Omental fat pad (tissue), 4 donors: Measurements from ENCODE around the gene GOLGA1. TPM values are rescaled to one million over a fixed set of nuclear protein-coding genes. Genes with fewer than 3 reads are reported as not detected.

ENCODE experiments used
- ATAC-seq: fragments of 150-250 bp; one replicate; pipeline ENCODE4 v1.9.1; 2016; ENCODE audit warnings: mild to moderate bottlenecking, moderate library complexity; ENCODE audit not compliant: low FRiP score
- DNase-seq: peaks from one replicate; pipeline ENCODE4 v3.0.0-alpha.2; 2019; ENCODE audit warnings: low spot score
- total RNA-seq, 4 donors: library from RNA; depleted of rRNA; stranded (reverse); fragments of >200 nt; gene quantifications; one replicate each; pipeline ENCODE4 v1.1.0, GENCODE V29; 2016
- TF ChIP-seq, protein P1 (sequence below), 3 donors: fragments of 450-650 bp; IDR thresholded peaks; one replicate each; pipeline ENCODE4 v1.5.1; 2016 to 2017; ENCODE audit warnings: antibody characterized with exemption in 3 of 3, mild to moderate bottlenecking in 3 of 3, moderate library complexity in 2 of 3

GOLGA1 gene
- total RNA-seq, 4 donors from 2014 or later = 13.3 to 31.5 (median 19.7) TPM

DNA sequence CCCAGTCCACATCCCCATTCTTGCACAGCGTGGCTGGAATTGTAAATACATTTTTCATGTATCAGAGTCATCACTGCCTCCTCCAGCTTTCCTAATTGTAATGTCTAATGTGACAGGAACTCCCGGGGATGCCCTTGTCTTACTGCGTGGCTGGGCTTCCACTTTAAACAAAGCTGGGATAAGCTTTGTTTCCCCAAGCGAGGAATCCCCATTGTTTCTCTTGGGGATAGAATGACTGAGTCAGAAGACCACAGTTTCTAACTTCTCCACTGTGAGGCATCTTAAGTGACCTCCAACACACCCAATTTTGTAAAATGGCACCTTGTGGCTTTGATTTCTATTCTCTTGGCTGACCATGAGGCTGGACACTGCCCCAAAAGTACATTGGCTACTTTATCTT lies 56.5 kb downstream of the GOLGA1 start:
- TF ChIP-seq, protein P1, sequence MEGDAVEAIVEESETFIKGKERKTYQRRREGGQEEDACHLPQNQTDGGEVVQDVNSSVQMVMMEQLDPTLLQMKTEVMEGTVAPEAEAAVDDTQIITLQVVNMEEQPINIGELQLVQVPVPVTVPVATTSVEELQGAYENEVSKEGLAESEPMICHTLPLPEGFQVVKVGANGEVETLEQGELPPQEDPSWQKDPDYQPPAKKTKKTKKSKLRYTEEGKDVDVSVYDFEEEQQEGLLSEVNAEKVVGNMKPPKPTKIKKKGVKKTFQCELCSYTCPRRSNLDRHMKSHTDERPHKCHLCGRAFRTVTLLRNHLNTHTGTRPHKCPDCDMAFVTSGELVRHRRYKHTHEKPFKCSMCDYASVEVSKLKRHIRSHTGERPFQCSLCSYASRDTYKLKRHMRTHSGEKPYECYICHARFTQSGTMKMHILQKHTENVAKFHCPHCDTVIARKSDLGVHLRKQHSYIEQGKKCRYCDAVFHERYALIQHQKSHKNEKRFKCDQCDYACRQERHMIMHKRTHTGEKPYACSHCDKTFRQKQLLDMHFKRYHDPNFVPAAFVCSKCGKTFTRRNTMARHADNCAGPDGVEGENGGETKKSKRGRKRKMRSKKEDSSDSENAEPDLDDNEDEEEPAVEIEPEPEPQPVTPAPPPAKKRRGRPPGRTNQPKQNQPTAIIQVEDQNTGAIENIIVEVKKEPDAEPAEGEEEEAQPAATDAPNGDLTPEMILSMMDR (IDR thresholded peaks at IDR 0.05) = no peak
- ATAC-seq (no peak), DNase-seq (no peak)

DNA sequence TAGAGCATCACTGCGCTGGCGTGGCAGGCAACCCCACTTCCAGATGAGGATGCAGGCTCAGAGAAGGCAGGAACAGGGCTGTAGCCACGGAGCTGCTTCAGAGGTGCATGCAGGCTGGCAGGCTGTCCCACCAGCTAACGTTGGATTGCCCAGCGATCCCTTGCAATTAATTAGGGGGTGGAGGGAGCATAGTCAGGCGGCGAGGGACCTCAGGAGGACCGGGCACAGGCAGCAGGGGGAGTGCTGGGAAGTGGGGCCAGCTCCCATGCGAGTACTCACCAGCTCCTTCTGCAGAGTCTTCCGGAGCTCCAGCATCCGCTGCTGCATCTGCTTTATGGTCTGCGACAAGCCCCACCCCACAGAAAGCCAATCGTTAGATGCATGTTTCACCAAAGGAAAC lies 58.7 kb downstream of the GOLGA1 start:
- TF ChIP-seq, protein P1 (IDR thresholded peaks at IDR 0.05) = no peak
- ATAC-seq (no peak), DNase-seq (no peak)

DNA sequence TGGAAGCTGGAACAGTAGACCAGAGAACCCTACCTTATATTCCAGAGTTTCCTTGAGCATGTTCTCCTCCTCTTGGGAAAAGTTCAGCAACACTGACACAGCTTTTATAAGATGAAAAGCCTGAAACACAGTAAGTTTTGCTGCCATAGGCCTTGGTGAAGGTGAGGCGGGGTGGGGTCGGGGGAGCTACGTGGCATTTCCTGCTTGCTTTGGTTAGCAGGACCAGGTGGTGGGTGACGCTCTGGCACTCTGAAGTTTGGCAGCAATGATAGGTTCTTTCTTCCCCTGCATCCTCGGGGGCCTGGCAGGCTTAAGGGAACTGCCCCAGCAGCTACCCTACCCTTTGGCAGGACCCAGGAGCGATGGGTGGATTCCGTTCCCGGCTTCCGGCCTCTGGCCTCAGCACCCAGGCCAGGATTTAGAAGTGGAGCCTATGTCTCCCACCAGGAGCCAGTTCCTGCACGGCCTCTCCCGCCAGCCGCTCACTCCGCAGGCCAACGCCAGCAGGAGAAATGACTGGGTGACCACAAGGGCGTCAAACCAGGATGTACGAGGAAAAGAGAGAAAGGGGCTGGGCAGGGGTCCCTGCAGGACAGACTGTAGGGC lies 59.6 kb downstream of the GOLGA1 start:
- TF ChIP-seq, protein P1 (IDR thresholded peaks at IDR 0.05) = no peak
- ATAC-seq (no peak), DNase-seq (no peak)

DNA sequence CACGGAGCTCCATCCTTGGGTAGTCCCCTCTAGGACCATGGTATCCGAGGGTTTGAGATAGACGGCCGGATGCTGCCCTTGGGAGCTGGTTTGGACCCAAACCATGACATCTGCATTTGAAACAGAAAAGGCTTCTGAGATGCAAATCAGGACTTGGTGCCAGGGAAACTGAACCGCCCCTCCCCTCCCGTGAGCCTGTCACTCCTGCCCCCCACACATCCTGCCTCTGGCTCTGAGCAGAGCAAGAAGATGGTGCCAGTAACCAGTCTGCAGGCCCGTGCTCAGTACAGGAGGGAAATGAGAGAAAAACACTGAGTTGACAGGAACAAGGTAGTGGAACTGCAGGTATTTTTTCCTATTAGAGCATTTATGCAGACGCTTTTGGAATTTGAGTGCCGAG lies 60.4 kb downstream of the GOLGA1 start:
- TF ChIP-seq, protein P1 (IDR thresholded peaks at IDR 0.05) = no peak
- DNase-seq (no peak), ATAC-seq (no peak)

DNA sequence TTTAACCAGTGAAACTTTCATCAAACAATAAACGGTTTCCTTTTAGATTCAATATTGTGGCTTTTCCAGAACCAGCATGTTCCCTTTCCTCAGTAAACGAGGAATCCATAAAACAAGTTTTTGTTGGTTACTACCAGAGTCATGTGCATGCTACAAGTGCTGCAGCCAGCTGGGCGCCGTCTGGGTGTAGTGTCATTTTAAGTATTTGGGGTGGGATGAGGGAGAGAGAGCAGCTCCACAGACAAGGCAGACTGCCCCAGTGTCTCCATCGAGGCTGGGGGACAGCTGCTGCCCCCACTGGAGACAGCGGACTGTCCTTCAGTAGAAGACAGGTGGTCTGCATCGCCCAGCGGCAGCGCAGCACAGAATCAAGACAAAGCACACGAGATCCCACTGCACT lies 61.7 kb downstream of the GOLGA1 start:
- TF ChIP-seq, protein P1 (IDR thresholded peaks at IDR 0.05) = no peak
- DNase-seq = no peak
- no peak for ATAC-seq

DNA sequence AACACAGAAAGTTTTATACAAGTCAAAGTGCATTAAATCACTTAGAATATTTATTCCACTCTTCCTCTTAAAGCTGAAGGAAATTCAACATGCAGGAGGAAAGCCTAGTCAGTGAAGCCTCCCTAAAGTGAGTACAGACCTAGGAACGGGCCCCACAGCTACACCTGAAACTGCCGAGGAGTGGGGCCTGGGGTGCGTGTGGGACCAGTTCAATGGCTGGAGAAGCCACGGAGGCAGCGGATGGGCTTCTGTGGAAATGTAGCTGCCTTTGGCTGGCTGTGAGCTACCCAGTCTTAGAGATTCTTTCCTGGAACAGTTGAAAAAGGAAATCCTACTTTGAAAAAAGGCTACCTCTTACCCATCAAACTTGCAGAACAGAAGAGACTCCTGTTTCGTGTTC lies 62.4 kb downstream of the GOLGA1 start:
- DNase-seq (no peak), ATAC-seq (no peak)
- TF ChIP-seq, protein P1 (IDR thresholded peaks at IDR 0.05) = no peak

DNA sequence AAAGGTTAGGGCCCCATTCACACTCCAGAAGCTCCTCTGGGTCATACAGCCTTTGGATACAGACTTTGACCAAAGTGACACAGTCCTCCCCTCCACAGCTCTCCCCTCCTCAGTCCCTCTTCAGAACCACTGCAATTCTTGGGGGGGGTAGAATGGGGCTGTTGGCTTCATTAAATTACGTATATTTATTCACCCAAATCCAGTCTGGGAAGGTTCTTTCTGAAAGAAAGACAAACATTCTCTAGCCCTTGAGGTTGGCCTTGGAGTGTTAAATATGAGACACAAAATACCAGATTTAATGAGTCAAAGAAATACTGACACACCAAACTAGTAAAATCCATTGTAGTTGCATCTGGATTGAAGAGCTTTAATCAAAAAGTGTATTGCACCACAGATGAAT lies 62.9 kb downstream of the GOLGA1 start:
- ATAC-seq (no peak), DNase-seq (no peak)
- TF ChIP-seq, protein P1 (IDR thresholded peaks at IDR 0.05) = no peak
